WTC11 (cell line): ENCODE measurements around the gene SGCA. TPM values are rescaled to one million over a fixed set of nuclear protein-coding genes. Genes with fewer than 3 reads are reported as not detected.

Source experiments
- ATAC-seq: fragments of 200-7000 bp; cut with Tn5 transposase; 2 replicates; pipeline ENCODE4 v1.10.0; 2021; ENCODE audit warnings: mild to moderate bottlenecking, moderate library complexity
- CTCF ChIA-PET: fragments of 300-600 bp; sonication (Branson Sonifier 250); formaldehyde crosslinking; loops from one replicate; lab custom pipeline; 2021; ENCODE audit warnings: antibody characterized with exemption; lab: Charles Lee
- POLR2A ChIA-PET: fragments of 350-600 bp; sonication (Branson Sonifier 250); formaldehyde crosslinking; loops from one replicate; lab custom pipeline; 2021; ENCODE audit warnings: antibody characterized with exemption; lab: Charles Lee
- DNase-seq: peaks from one replicate; pipeline ENCODE4 v3.0.0; 2021; ENCODE audit warnings: low spot score
- H3K27ac Mint-ChIP-seq: 2 replicates; pipeline ENCODE4 v1.8.0; 2021; ENCODE audit warnings: mixed read lengths
- H3K27me3 Mint-ChIP-seq: 2 replicates; pipeline ENCODE4 v1.8.0; 2021; ENCODE audit warnings: low read depth, mild to moderate bottlenecking, moderate library complexity, mixed read lengths
- H3K36me3 Mint-ChIP-seq: 2 replicates; pipeline ENCODE4 v1.8.0; 2021; ENCODE audit warnings: mixed read lengths
- H3K4me1 Mint-ChIP-seq: 2 replicates; pipeline ENCODE4 v1.8.0; 2022; ENCODE audit warnings: mixed read lengths
- H3K4me3 Mint-ChIP-seq: 2 replicates; pipeline ENCODE4 v1.8.0; 2021; ENCODE audit warnings: mild to moderate bottlenecking, moderate library complexity, mixed read lengths
- H3K9me3 Mint-ChIP-seq: 2 replicates; pipeline ENCODE4 v1.8.0; 2021; ENCODE audit warnings: mixed read lengths
- ATF1 ChIP-seq: sonication (generic); formaldehyde crosslinking; IDR thresholded peaks from 2 replicates; pipeline ENCODE4 v1.8.1; 2023; ENCODE audit warnings: mild to moderate bottlenecking, moderate library complexity, missing genetic modification reagents
- ETV6 ChIP-seq: sonication (generic); formaldehyde crosslinking; IDR thresholded peaks from 2 replicates; pipeline ENCODE4 v1.8.1; 2022; ENCODE audit warnings: mild to moderate bottlenecking, missing genetic modification reagents
- GABPB1 ChIP-seq: sonication (generic); formaldehyde crosslinking; IDR thresholded peaks from 2 replicates; pipeline ENCODE4 v1.8.1; 2023; ENCODE audit warnings: mild to moderate bottlenecking, missing genetic modification reagents
- NFYB ChIP-seq: sonication (generic); formaldehyde crosslinking; conservative IDR thresholded peaks from 2 replicates; pipeline ENCODE4 v1.8.0; 2022; ENCODE audit warnings: low read depth, missing genetic modification reagents
- NR1H2 ChIP-seq: sonication (generic); formaldehyde crosslinking; IDR thresholded peaks from 2 replicates; pipeline ENCODE4 v1.9.0; 2021; ENCODE audit warnings: mild to moderate bottlenecking, moderate library complexity, missing genetic modification reagents
- RORB ChIP-seq: fragments of 250-450 bp; sonication (Bioruptor Pico); IDR thresholded peaks from 2 replicates; pipeline ENCODE4 v1.9.0; 2021; ENCODE audit warnings: mild to moderate bottlenecking
- SMAD4 ChIP-seq: sonication (generic); formaldehyde crosslinking; IDR thresholded peaks from 2 replicates; pipeline ENCODE4 v1.8.0; 2022; ENCODE audit warnings: mild to moderate bottlenecking, missing genetic modification reagents
- SOX15 ChIP-seq: fragments of 250-450 bp; sonication (Bioruptor Pico); IDR thresholded peaks from 2 replicates; pipeline ENCODE4 v1.9.0; 2021; ENCODE audit warnings: mild to moderate bottlenecking
- ZBTB21 ChIP-seq: sonication (generic); formaldehyde crosslinking; IDR thresholded peaks from 2 replicates; pipeline ENCODE4 v1.8.1; 2023; ENCODE audit warnings: mild to moderate bottlenecking, missing genetic modification reagents, borderline replicate concordance
- ZNF232 ChIP-seq: sonication (generic); formaldehyde crosslinking; IDR thresholded peaks from 2 replicates; pipeline ENCODE4 v1.8.0; 2022; ENCODE audit warnings: mild to moderate bottlenecking, missing genetic modification reagents
- ZNF263 ChIP-seq: sonication (generic); formaldehyde crosslinking; IDR thresholded peaks from 2 replicates; pipeline ENCODE4 v1.8.1; 2022; ENCODE audit warnings: low read depth, mild to moderate bottlenecking, moderate library complexity, missing genetic modification reagents
- total RNA-seq: library from RNA; stranded (reverse); gene quantifications from 3 replicates; pipeline ENCODE4 v1.2.3, GENCODE V29; 2021
- TF ChIP-seq, protein P1 (sequence below): sonication (generic); formaldehyde crosslinking; IDR thresholded peaks from 2 replicates; pipeline ENCODE4 v1.8.1; 2022; ENCODE audit warnings: low read depth, missing genetic modification reagents, borderline replicate concordance
- TF ChIP-seq, protein P2 (sequence below): sonication (generic); formaldehyde crosslinking; IDR thresholded peaks from 2 replicates; pipeline ENCODE4 v1.8.1; 2022; ENCODE audit warnings: low read depth, mild to moderate bottlenecking, moderate library complexity, missing genetic modification reagents, borderline replicate concordance
- TF ChIP-seq, protein P3 (sequence below): sonication (generic); formaldehyde crosslinking; IDR thresholded peaks from 2 replicates; pipeline ENCODE4 v1.8.0; 2022; ENCODE audit warnings: missing genetic modification reagents
- TF ChIP-seq, protein P4 (sequence below): sonication (generic); formaldehyde crosslinking; IDR thresholded peaks from 2 replicates; pipeline ENCODE4 v1.8.0; 2023; ENCODE audit warnings: mild to moderate bottlenecking, missing genetic modification reagents

The SGCA gene
- total RNA-seq, 1 experiment from 2014 or later: 1.0 TPM

DNA sequence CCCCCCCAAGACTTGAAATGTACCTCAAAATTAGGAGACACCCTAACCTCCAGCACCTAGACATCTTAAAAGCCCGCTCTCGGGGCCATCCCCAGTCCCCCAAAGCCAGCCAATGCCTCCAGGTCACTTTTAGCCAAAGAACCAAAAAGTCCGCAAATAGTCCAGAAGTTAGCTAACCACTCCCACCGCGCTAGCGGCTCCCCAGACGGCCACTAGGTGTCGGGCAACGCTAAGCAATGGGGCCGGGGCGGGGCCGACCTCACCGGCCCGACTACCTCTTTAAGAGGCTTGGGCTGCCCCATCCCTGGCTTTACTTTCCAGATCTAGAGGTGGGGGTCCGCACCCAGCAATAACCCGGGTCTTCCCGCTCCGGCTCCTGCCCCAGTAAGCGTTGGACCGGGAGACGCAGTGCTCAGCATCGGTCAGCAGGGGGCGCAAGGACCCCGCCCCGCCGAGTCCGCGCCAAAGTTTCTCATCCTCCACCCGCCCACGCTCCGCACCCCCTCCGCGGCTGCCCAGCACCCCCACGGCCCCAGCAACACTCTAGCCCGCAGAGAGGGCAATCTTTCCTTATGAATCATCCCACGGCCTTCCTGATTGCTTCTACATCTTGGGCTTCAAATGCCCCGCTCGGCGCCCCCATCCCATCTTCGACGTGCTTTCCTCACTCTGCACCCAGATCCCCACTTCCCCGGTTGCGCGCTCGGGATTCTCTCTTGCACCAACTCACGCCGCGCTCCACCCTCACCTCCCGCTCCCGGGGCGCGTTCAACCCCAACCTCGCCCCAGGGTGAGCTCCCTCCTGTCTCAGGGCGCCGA, 34.9 kb downstream of the SGCA start (continued):
- no peak for TF ChIP-seq ZNF263 (CRISPR knock-in tag)
- TF ChIP-seq, protein P1, sequence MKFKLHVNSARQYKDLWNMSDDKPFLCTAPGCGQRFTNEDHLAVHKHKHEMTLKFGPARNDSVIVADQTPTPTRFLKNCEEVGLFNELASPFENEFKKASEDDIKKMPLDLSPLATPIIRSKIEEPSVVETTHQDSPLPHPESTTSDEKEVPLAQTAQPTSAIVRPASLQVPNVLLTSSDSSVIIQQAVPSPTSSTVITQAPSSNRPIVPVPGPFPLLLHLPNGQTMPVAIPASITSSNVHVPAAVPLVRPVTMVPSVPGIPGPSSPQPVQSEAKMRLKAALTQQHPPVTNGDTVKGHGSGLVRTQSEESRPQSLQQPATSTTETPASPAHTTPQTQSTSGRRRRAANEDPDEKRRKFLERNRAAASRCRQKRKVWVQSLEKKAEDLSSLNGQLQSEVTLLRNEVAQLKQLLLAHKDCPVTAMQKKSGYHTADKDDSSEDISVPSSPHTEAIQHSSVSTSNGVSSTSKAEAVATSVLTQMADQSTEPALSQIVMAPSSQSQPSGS (CRISPR knock-in tag): no peak
- TF ChIP-seq GABPB1 (CRISPR knock-in tag): peak; percentile 25; the same call in 1 of the 2 replicates
- TF ChIP-seq, protein P2, sequence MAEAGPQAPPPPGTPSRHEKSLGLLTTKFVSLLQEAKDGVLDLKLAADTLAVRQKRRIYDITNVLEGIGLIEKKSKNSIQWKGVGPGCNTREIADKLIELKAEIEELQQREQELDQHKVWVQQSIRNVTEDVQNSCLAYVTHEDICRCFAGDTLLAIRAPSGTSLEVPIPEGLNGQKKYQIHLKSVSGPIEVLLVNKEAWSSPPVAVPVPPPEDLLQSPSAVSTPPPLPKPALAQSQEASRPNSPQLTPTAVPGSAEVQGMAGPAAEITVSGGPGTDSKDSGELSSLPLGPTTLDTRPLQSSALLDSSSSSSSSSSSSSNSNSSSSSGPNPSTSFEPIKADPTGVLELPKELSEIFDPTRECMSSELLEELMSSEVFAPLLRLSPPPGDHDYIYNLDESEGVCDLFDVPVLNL (CRISPR knock-in tag): no peak
- TF ChIP-seq ETV6 (CRISPR knock-in tag): 0 out of 2 replicates have a peak, but pooled peaks have one; percentile 5

DNA sequence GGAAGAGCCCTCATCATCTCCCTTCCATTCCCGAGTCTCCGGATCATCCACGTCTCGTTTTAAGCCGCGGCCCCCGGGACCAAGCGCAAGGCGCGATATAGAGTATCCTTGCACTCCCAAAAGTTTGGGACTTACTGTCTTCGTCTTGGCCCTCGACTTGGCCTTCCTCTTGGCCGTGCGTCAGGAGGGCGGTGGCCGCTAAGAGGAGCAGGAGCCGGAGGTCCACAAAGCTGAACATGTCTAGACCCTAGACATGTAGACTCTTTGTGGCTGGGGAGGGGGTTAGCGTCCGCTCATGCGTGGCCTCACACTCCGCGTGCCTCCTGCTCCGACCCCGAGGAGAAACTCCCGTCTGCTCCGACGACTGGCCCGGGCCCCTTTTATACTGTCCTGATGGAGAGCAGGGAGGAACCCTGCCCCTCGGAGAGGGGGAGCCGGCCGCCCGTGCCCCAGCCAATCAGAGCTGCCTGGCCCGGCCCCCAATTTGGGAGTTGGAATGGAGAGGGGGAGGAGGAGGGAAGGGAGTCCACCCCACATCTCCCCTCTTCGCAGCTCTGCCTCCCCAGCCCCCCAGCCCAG, 35.6 kb downstream of the SGCA start, which contains the start of gene COL1A1:
TSS of gene COL1A1 (minus strand) at position 356 of the 579 bp plus-strand sequence. CDS start at position 238, 118 bp downstream.
- no peak for TF ChIP-seq GABPB1 (CRISPR knock-in tag)
- peak; percentile 70 for TF ChIP-seq NFYB (CRISPR knock-in tag)
- 0 out of 2 replicates have a peak, but pooled peaks have one; percentile 33 for TF ChIP-seq ZNF232 (CRISPR knock-in tag)
- TF ChIP-seq, protein P3, sequence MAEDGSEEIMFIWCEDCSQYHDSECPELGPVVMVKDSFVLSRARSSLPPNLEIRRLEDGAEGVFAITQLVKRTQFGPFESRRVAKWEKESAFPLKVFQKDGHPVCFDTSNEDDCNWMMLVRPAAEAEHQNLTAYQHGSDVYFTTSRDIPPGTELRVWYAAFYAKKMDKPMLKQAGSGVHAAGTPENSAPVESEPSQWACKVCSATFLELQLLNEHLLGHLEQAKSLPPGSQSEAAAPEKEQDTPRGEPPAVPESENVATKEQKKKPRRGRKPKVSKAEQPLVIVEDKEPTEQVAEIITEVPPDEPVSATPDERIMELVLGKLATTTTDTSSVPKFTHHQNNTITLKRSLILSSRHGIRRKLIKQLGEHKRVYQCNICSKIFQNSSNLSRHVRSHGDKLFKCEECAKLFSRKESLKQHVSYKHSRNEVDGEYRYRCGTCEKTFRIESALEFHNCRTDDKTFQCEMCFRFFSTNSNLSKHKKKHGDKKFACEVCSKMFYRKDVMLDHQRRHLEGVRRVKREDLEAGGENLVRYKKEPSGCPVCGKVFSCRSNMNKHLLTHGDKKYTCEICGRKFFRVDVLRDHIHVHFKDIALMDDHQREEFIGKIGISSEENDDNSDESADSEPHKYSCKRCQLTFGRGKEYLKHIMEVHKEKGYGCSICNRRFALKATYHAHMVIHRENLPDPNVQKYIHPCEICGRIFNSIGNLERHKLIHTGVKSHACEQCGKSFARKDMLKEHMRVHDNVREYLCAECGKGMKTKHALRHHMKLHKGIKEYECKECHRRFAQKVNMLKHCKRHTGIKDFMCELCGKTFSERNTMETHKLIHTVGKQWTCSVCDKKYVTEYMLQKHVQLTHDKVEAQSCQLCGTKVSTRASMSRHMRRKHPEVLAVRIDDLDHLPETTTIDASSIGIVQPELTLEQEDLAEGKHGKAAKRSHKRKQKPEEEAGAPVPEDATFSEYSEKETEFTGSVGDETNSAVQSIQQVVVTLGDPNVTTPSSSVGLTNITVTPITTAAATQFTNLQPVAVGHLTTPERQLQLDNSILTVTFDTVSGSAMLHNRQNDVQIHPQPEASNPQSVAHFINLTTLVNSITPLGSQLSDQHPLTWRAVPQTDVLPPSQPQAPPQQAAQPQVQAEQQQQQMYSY: 0 out of 2 replicates have a peak, but pooled peaks have one; percentile 6
- TF ChIP-seq ZBTB21: no peak
- TF ChIP-seq RORB (CRISPR knock-in tag): 0 out of 2 replicates have a peak, but pooled peaks have one; percentile 49
- ATAC-seq (no peak), DNase-seq (peak; percentile 47)
- Mint-ChIP-seq H3K4me3 (peak within 1 kb of the TSS; percentile 86), H3K27me3 (peaks cover 61% of the 10 kb centered on the region), H3K9me3 (no peaks in the 10 kb centered on the region), H3K27ac (no peak within 1 kb of the TSS), H3K36me3 (no peaks in the 10 kb centered on the region), H3K4me1 (peaks cover 26% of the 10 kb centered on the region)
- POLR2A ChIA-PET: interaction anchor here (1.6 to 2.6 kb wide), 2 partner anchors 11 to 71 kb away, joined by 4 to 15 read pairs; no protein-coding TSS in a partner anchor
- CTCF ChIA-PET: interaction anchor here (0.9 to 15.3 kb wide), 27 partner anchors 11 to 300 kb away, joined by 3 to 514 read pairs (median 17); partner anchors contain the start of genes LRRC59, SAMD14, TMEM92 and XYLT2

DNA sequence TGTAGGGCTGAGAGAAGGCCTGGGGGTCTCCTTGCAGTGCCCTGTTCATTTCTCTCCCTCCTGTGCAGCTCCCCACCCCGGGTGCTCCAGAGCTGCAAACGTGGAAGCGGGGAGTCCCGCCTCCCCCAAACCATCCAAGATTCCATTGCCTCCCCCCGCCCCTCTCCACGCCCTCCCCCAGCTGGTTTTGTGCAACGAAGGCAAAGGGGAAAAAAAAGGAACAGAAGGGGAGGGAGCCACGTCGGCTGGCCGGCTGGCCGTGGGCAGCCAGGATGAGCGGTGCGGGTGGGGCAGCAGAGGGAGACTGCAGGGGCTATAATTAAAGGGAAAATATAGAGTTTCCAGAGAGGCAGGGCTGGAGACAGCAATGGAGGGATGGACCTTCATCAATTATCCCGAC, 37.3 kb downstream of the SGCA start:
- H3K27ac Mint-ChIP-seq: no peak overlapping the region
- POLR2A ChIA-PET: no interaction called here
- no peaks in the 10 kb centered on the region for H3K36me3 Mint-ChIP-seq
- CTCF ChIA-PET: interaction anchor here (0.6 to 15.3 kb wide), 5 partner anchors 17 to 158 kb away, joined by 3 to 514 read pairs (median 21); partner anchors contain the start of gene TMEM92
- H3K4me1 Mint-ChIP-seq: peaks cover 42% of the 10 kb centered on the region
- DNase-seq: no peak
- TF ChIP-seq, protein P4, sequence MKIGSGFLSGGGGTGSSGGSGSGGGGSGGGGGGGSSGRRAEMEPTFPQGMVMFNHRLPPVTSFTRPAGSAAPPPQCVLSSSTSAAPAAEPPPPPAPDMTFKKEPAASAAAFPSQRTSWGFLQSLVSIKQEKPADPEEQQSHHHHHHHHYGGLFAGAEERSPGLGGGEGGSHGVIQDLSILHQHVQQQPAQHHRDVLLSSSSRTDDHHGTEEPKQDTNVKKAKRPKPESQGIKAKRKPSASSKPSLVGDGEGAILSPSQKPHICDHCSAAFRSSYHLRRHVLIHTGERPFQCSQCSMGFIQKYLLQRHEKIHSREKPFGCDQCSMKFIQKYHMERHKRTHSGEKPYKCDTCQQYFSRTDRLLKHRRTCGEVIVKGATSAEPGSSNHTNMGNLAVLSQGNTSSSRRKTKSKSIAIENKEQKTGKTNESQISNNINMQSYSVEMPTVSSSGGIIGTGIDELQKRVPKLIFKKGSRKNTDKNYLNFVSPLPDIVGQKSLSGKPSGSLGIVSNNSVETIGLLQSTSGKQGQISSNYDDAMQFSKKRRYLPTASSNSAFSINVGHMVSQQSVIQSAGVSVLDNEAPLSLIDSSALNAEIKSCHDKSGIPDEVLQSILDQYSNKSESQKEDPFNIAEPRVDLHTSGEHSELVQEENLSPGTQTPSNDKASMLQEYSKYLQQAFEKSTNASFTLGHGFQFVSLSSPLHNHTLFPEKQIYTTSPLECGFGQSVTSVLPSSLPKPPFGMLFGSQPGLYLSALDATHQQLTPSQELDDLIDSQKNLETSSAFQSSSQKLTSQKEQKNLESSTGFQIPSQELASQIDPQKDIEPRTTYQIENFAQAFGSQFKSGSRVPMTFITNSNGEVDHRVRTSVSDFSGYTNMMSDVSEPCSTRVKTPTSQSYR: no peak
- TF ChIP-seq SOX15 (CRISPR knock-in tag): no peak
- no peak for TF ChIP-seq NR1H2
- no peak for TF ChIP-seq SMAD4 (CRISPR knock-in tag)
- no peak for TF ChIP-seq ATF1 (CRISPR knock-in tag)
- no peak overlapping the region for H3K4me3 Mint-ChIP-seq
- H3K27me3 Mint-ChIP-seq: peaks cover 65% of the 10 kb centered on the region
- no peak for ATAC-seq
- H3K9me3 Mint-ChIP-seq: no peaks in the 10 kb centered on the region
